ENCODE data around the gene E4F1.
A peak's percentile ranks its signal among the peaks of the same experiment; 100 is the strongest.

The E4F1 gene

DNA sequence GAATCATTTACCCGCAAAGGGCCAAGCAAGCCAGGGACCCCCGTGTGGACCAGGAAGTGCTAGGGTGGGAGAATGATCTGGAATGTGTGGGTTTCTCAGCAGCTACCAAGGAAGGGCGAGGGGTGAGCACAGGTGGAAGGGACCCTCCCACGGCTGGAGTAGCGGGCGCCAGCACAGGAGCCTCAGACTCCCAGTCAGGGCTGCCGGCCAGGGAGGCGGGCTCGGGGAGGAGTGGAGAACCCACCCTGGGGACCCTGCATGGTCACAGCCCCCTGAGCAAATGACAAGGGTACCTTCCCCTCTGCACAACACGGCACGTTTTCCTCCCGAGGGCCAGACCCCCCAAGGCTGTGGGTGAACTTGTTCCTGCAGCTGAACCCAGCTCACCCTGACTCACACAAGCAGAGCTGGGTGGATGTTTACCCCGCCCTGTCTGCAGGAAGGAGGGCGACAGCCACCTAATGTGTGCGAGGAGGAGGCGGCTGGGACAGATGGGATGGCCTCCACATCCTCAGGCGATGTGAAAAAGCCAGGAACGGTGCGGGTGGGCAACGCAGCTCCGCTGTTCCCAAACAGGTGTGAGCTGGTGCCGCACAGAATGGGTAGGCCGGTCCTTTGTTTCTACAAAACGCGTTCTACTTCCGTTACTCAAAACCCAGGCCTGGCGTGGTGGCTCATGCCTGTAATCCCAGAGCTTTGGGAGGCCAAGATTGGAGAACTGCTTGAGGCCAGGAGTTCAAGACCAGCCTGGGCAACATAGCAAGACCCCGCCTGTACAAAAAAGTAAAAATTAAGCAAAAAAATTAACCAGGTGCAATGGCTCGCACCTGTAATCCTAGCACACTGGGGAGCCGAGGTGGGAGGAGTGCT is 21.8 kb downstream of the E4F1 start:
- DNase-seq (ENCODE audit: low read depth, low spot score), result no peak
- H3K27ac ChIP-seq, result no peak overlapping the region
- no peak overlapping the region for H3K9ac ChIP-seq (ENCODE audit: insufficient read length)
- H3K9me3 ChIP-seq (ENCODE audit: low read depth, low read length), result no peaks in the 10 kb centered on the region
- TF ChIP-seq EZH2 (IDR thresholded peaks at IDR 0.05) (no peak), FOXP2 (optimal IDR thresholded peaks at IDR 0.05; ENCODE audit: control extremely low read depth, extremely low read length, insufficient read depth) (no peak), POLR2AphosphoS5 (IDR thresholded peaks at IDR 0.05; ENCODE audit: borderline replicate concordance, low read depth, low read length) (no peak)
- H3K4me3 ChIP-seq, result no peak overlapping the region
- H3K36me3 ChIP-seq (ENCODE audit: insufficient read depth, low read length), result peaks cover 51% of the 10 kb centered on the region

DNA sequence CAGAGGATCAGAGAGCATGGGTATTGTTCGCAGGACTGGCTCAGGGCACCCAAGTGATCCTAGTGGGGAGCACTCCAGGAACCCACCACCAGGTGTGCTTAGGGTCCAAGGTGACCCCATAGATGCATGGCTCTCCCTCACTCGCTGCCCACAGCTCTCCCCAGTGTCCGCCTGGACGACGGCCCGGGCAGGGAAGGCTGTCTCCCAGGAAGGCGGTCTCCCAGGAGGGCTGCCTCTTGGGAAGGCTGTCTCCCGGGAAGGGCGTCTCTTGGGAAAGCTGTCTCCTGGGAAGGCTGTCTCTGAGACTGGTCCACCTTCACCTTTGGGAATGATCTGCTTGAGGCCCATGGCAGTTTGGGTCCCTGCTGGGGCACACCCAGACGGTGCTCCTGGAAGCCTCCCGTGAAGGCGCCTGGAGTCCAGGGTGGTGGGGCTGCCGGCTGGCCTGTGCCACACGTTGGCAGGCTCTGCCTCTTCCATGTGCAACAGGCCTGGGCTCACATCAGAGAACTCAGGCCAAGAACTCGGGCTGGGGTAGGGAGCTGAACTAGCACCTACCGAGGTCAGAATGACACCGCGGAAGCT is 23.0 kb downstream of the E4F1 start:
- no peak overlapping the region for H3K4me3 ChIP-seq
- no peaks in the 10 kb centered on the region for H3K9me3 ChIP-seq (ENCODE audit: low read depth, low read length)
- peaks cover 51% of the 10 kb centered on the region for H3K36me3 ChIP-seq (ENCODE audit: insufficient read depth, low read length)
- TF ChIP-seq EZH2 (IDR thresholded peaks at IDR 0.05) (no peak), FOXP2 (optimal IDR thresholded peaks at IDR 0.05; ENCODE audit: control extremely low read depth, extremely low read length, insufficient read depth) (no peak), POLR2AphosphoS5 (IDR thresholded peaks at IDR 0.05; ENCODE audit: borderline replicate concordance, low read depth, low read length) (no peak)
- no peak overlapping the region for H3K27ac ChIP-seq
- H3K9ac ChIP-seq (ENCODE audit: insufficient read length), result no peak overlapping the region
- DNase-seq (ENCODE audit: low read depth, low spot score), result no peak

DNA sequence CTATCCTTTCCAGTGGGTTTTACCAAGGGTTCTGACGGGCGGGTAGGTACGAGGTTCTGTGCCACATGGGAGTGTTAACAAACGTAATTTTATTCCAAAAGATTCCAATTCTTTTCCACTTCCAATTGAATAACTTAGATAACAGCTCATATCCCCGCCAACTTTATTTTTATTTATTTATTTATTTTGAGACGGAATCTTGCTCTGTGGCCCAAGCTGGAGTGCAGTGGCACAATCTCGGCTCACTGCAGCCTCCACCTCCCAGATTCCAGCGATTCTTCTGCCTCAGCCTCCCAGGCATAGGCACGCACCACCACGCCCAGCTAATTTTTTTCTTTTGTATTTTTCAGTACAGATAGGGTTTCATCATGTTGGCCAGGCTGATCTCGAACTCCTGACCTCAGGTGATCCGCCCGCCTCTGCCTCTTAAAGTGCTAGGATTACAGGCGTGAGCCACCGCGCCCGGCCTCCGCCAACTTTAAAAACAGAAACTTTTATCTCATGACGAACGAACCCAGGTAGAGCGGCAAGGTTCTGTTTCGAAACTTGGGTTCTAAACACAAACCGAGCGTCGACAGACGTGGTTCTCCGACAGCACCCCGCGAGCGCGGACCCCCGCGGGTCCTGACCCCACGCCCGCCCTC is 27.4 kb downstream of the E4F1 start:
- Histone ChIP-seq H3K36me3 (ENCODE audit: insufficient read depth, low read length) (peaks cover 64% of the 10 kb centered on the region), H3K27ac (peak overlapping the region; percentile 31; the same call in 1 of the 2 replicates), H3K4me3 (no peak overlapping the region), H3K9ac (ENCODE audit: insufficient read length) (no peak overlapping the region), H3K9me3 (ENCODE audit: low read depth, low read length) (no peaks in the 10 kb centered on the region)
- no peak for DNase-seq (ENCODE audit: low read depth, low spot score)
- TF ChIP-seq EZH2 (IDR thresholded peaks at IDR 0.05), result no peak
- TF ChIP-seq FOXP2 (optimal IDR thresholded peaks at IDR 0.05; ENCODE audit: control extremely low read depth, extremely low read length, insufficient read depth), result no peak
- no peak for TF ChIP-seq POLR2AphosphoS5 (IDR thresholded peaks at IDR 0.05; ENCODE audit: borderline replicate concordance, low read depth, low read length)

DNA sequence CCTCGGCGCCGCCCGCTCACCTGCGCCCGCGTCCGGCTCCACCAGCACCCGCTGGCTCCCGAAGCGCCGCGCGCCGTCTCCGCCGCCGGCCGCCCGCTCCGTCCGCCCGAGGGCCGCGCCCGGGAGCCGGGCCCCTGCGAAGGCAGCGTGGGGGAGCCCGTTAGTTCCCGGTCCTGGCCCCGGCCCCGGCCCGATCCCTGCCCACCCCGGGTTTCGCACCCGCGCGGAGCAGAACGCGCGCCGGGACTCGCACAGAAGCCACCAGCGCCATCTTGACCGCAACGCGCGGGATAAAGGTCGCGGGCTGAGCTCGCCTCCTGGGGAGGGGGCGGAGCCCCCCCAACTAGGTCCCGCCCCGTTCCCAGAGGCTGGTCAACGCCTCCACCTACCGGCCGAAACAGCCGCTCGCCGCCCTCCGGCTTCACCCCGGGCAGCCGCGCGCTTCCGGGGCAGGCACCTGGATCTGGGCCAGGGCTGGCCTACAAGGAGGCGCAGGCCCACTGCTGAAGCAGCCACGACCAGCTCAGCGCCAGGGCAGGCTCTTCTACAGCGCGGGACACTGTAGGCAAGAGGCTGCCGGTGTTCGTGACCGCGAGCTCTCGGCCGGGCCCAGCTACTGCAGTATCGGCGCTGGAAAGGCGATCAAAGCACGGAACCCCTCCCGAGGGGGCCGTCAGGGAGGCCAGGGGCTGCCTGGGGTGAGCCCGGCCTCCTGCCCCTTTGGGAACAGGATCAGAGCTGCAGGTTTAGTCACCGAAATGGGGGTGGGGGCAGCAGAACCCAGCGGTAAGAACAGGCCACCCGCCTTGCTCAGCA is 28.1 kb downstream of the E4F1 start, which contains the start of gene ECI1:
ECI1 (minus strand) TSS at position 292 of the 816 bp plus-strand sequence; CDS start at position 271, 21 bp downstream.
- no peak within 1 kb of the TSS for H3K4me3 ChIP-seq
- H3K36me3 ChIP-seq (ENCODE audit: insufficient read depth, low read length), result peaks cover 64% of the 10 kb centered on the region
- TF ChIP-seq FOXP2 (optimal IDR thresholded peaks at IDR 0.05; ENCODE audit: control extremely low read depth, extremely low read length, insufficient read depth) (no peak), EZH2 (IDR thresholded peaks at IDR 0.05) (no peak), POLR2AphosphoS5 (IDR thresholded peaks at IDR 0.05; ENCODE audit: borderline replicate concordance, low read depth, low read length) (peak; percentile 65)
- peak within 1 kb of the TSS; percentile 31; the same call in 1 of the 2 replicates for H3K27ac ChIP-seq
- no peak within 1 kb of the TSS for H3K9ac ChIP-seq (ENCODE audit: insufficient read length)
- H3K9me3 ChIP-seq (ENCODE audit: low read depth, low read length), result no peaks in the 10 kb centered on the region
- DNase-seq (ENCODE audit: low read depth, low spot score), result no peak

DNA sequence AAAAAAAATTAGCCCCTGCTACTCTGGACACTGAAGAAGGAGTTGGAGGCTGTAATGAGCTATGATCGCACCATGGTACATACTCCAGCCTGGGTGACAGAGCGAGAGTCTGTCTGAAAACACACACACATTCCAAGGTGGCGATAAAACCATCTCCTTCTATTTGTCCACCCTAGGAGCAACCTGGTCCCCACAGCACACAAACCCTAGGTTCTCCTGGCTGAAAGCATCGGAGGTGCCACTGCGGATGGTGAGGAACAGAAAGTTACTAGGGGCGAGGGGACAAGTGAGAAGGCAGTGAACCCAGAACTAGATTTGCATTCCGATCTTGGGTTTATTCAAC is 29.4 kb downstream of the E4F1 start:
- H3K9ac ChIP-seq (ENCODE audit: insufficient read length), result no peak overlapping the region
- H3K9me3 ChIP-seq (ENCODE audit: low read depth, low read length), result no peaks in the 10 kb centered on the region
- DNase-seq (ENCODE audit: low read depth, low spot score), result no peak
- no peak overlapping the region for H3K4me3 ChIP-seq
- H3K36me3 ChIP-seq (ENCODE audit: insufficient read depth, low read length), result peaks cover 73% of the 10 kb centered on the region
- no peak overlapping the region for H3K27ac ChIP-seq
- no peak for TF ChIP-seq POLR2AphosphoS5 (IDR thresholded peaks at IDR 0.05; ENCODE audit: borderline replicate concordance, low read depth, low read length)
- no peak for TF ChIP-seq FOXP2 (optimal IDR thresholded peaks at IDR 0.05; ENCODE audit: control extremely low read depth, extremely low read length, insufficient read depth)
- no peak for TF ChIP-seq EZH2 (IDR thresholded peaks at IDR 0.05)

DNA sequence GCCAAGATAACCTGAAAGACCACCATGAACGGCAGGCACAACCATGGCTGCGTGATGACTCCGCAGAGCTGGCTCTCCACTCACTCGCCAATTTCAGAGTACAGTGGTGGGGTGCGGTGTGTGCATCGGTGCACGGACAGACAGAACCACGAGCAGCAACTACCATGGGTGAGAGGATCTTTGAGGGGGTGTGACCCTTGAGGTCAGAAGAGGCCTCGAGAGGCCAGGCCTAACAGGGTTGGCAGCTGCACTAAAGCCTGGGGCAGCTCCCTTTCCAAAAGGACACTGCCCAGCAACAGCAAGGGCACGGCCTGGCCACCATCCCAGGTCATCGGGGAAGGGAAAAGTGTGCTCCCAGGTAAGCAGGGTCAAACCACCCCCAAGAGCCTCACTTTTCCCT is 29.9 kb downstream of the E4F1 start:
- H3K9me3 ChIP-seq (ENCODE audit: low read depth, low read length), result no peaks in the 10 kb centered on the region
- no peak overlapping the region for H3K27ac ChIP-seq
- DNase-seq (ENCODE audit: low read depth, low spot score), result no peak
- no peak overlapping the region for H3K9ac ChIP-seq (ENCODE audit: insufficient read length)
- H3K4me3 ChIP-seq, result no peak overlapping the region
- TF ChIP-seq EZH2 (IDR thresholded peaks at IDR 0.05) (no peak), FOXP2 (optimal IDR thresholded peaks at IDR 0.05; ENCODE audit: control extremely low read depth, extremely low read length, insufficient read depth) (no peak), POLR2AphosphoS5 (IDR thresholded peaks at IDR 0.05; ENCODE audit: borderline replicate concordance, low read depth, low read length) (no peak)
- peaks cover 78% of the 10 kb centered on the region for H3K36me3 ChIP-seq (ENCODE audit: insufficient read depth, low read length)

DNA sequence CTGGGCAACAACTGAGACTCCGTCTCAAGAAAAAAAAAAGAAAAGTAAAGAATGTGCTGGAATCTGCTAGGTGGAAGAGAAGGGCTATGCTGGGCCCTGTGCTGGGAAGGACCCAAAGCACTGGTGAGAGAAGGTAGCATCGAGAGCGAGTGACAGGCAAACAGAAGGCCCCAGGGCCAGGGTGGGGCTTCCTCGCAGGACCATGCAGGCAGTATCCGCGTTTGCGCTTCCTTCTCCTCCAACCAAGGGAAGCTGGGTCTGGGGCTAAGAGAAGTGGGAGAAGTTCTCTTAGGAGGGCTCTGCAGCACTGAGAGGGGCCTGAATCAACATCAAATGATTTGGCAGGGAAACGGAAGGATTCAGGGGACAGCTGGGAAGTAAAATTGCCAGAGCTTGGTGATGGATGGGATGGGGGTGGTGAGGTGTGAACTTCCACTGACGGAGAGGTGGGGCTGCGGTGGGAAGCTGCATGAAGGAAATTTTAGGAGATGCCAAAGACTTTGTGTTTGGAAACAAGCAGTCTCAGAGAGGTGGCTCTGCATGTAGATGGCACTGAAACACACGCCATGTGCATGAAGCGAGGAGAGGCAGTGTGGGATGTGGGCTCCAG is 33.2 kb downstream of the E4F1 start:
- H3K36me3 ChIP-seq (ENCODE audit: insufficient read depth, low read length), result peaks cover 100% of the 10 kb centered on the region
- no peak for DNase-seq (ENCODE audit: low read depth, low spot score)
- no peak overlapping the region for H3K27ac ChIP-seq
- TF ChIP-seq FOXP2 (optimal IDR thresholded peaks at IDR 0.05; ENCODE audit: control extremely low read depth, extremely low read length, insufficient read depth) (no peak), POLR2AphosphoS5 (IDR thresholded peaks at IDR 0.05; ENCODE audit: borderline replicate concordance, low read depth, low read length) (no peak), EZH2 (IDR thresholded peaks at IDR 0.05) (no peak)
- no peak overlapping the region for H3K9ac ChIP-seq (ENCODE audit: insufficient read length)
- no peak overlapping the region for H3K4me3 ChIP-seq
- H3K9me3 ChIP-seq (ENCODE audit: low read depth, low read length), result no peaks in the 10 kb centered on the region

Data from SK-N-MC (cell line).